ENCODE results near the gene SLC24A4.

DNA sequence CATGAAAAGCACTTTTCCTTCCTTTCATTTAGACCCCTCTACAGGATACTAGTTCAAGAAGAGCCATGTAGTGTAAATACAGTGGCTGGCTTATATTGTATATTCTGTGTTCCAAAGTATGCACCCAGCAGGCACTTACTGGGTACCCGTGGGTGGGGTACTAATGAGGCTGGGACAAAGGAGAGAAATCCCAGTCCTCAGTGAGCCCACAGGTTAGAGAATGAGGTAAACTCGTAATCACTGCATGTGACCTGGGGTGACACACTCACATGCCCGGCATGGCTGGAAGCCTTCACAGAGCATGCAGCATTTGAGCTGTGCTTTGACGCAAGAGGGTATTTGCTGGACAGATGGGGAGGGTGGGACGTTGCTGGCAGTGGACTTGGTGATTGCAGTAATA lies 17.1 kb downstream of the SLC24A4 start:
- no peak for TF ChIP-seq POLR2A (IDR thresholded peaks at IDR 0.05)
- TF ChIP-seq, protein P1, sequence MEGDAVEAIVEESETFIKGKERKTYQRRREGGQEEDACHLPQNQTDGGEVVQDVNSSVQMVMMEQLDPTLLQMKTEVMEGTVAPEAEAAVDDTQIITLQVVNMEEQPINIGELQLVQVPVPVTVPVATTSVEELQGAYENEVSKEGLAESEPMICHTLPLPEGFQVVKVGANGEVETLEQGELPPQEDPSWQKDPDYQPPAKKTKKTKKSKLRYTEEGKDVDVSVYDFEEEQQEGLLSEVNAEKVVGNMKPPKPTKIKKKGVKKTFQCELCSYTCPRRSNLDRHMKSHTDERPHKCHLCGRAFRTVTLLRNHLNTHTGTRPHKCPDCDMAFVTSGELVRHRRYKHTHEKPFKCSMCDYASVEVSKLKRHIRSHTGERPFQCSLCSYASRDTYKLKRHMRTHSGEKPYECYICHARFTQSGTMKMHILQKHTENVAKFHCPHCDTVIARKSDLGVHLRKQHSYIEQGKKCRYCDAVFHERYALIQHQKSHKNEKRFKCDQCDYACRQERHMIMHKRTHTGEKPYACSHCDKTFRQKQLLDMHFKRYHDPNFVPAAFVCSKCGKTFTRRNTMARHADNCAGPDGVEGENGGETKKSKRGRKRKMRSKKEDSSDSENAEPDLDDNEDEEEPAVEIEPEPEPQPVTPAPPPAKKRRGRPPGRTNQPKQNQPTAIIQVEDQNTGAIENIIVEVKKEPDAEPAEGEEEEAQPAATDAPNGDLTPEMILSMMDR (IDR thresholded peaks at IDR 0.05), result no peak

All from uterus (tissue), 2 donors.